PC-3 (cell line): ENCODE measurements around the gene GDI2.

Experiments used
- EZH2 ChIP-seq: fragments of 300-600 bp; sonication (generic); IDR thresholded peaks from one replicate; pipeline ENCODE4 v1.6.1; 2017; ENCODE audit warnings: antibody characterized with exemption, mild to moderate bottlenecking, low read length; ENCODE audit not compliant: unreplicated experiment
- EZH2phosphoT487 ChIP-seq: fragments of 300-600 bp; sonication (generic); IDR thresholded peaks from 2 replicates; pipeline ENCODE4 v1.6.1; 2018; ENCODE audit warnings: mild to moderate bottlenecking, antibody characterized with exemption, low read length, borderline replicate concordance
- TF ChIP-seq, protein P1 (sequence below): fragments of 300-600 bp; sonication (generic); conservative IDR thresholded peaks from 2 replicates; pipeline ENCODE4 v1.5.1; 2017; ENCODE audit warnings: antibody characterized with exemption, low read depth, mild to moderate bottlenecking, low read length

DNA sequence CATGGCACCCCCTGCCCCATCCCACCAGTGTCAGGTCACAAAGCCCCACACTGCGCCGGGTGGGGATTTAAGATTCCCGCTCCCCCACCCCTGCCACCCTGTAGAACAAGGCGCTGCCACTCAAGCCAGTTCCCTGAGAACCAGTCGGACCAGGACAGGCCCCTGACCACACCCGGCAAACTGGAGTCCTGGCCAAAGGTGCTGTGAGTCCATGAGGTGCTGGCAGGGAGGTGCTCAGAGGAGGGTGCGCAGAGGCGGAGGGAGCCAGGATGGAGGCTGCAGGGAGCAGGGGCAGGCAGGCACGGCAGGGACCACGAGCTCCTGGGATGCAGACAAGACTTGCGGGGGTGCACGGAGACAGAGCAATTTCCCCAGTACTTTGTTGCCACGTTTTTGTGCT is 19.7 kb upstream of the GDI2 start:
- TF ChIP-seq, protein P1, sequence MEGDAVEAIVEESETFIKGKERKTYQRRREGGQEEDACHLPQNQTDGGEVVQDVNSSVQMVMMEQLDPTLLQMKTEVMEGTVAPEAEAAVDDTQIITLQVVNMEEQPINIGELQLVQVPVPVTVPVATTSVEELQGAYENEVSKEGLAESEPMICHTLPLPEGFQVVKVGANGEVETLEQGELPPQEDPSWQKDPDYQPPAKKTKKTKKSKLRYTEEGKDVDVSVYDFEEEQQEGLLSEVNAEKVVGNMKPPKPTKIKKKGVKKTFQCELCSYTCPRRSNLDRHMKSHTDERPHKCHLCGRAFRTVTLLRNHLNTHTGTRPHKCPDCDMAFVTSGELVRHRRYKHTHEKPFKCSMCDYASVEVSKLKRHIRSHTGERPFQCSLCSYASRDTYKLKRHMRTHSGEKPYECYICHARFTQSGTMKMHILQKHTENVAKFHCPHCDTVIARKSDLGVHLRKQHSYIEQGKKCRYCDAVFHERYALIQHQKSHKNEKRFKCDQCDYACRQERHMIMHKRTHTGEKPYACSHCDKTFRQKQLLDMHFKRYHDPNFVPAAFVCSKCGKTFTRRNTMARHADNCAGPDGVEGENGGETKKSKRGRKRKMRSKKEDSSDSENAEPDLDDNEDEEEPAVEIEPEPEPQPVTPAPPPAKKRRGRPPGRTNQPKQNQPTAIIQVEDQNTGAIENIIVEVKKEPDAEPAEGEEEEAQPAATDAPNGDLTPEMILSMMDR: no peak
- no peak for TF ChIP-seq EZH2
- no peak for TF ChIP-seq EZH2phosphoT487
